Chondrocyte (in vitro differentiated cells): ENCODE data around the gene VSIG4. TPM values are rescaled to one million over a fixed set of nuclear protein-coding genes. Genes with fewer than 3 reads are reported as not detected.

Experiments used
- DNase-seq: peaks from one replicate; pipeline ENCODE4 v3.0.0; 2021; ENCODE audit warnings: mixed read lengths, low spot score
- H3K27ac Mint-ChIP-seq: one replicate; pipeline ENCODE4 v1.8.0; 2021; ENCODE audit warnings: mild to moderate bottlenecking, moderate library complexity, mixed read lengths; ENCODE audit not compliant: unreplicated experiment
- H3K27me3 Mint-ChIP-seq: 2 replicates; pipeline ENCODE4 v1.8.0; 2021; ENCODE audit warnings: low read depth, mixed read lengths
- H3K36me3 Mint-ChIP-seq: 2 replicates; pipeline ENCODE4 v1.8.0; 2021; ENCODE audit warnings: low read depth, mixed read lengths
- H3K4me1 Mint-ChIP-seq: 2 replicates; pipeline ENCODE4 v1.8.0; 2021; ENCODE audit warnings: low read depth, mild to moderate bottlenecking, mixed read lengths
- H3K4me3 Mint-ChIP-seq: one replicate; pipeline ENCODE4 v1.8.0; 2021; ENCODE audit warnings: mild to moderate bottlenecking, moderate library complexity, mixed read lengths; ENCODE audit not compliant: unreplicated experiment
- H3K9me3 Mint-ChIP-seq: 2 replicates; pipeline ENCODE4 v1.8.0; 2021; ENCODE audit warnings: low read depth, mixed read lengths
- CTCF ChIP-seq: fragments of 200-600 bp; sonication (generic); IDR thresholded peaks from 2 replicates; pipeline ENCODE4 v1.5.0; 2021; ENCODE audit warnings: antibody characterized with exemption, mild to moderate bottlenecking, moderate library complexity
- total RNA-seq: library from RNA; stranded (reverse); gene quantifications from 3 replicates; pipeline ENCODE4 v1.2.1, GENCODE V29; 2021

The VSIG4 gene
- total RNA-seq, 1 donor from 2014 or later: not detected

DNA sequence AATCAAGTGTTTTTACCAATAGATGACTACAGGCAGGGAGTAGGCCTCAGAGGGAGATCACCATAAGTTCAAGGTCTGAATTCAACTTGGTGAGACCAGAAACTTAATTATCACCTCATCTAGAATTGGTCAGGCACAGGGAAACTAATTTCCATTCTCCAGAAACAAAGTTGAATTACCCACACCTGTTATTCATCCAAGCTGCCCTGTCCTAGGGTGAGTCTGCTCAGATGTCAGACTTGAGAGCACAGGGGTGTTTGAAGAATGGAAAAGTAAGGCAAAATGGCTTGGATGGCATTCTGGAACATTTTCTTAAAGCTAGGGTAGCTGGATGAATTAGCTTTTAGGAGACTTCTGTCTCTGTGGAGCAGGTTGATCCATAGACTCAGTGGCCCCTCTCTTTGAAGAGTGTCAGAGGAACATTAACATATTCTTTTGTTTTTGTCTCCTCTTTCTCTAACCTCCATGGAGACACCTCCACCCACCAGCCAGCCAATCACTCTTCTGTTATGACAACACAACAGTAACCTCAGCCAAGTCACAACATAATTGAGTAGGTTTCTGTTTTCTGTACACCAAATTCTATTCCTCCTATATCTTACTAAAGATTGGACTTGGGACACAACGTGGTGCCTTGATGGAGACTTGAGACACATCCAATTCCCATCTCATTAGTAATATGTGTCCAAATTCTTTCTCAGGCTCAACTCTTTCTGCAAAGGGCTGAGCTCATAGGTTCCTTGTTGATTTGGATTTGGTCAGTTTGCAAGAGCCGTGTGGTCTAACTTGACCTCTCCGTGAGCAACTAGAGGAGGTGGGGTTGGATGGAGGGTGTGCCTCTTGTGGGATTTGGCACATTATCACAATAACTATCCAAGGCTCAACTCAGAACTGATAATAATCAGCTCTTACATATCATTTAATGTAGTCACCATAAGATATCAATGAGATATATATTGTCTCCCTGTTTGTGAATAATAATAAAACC is 45.1 kb downstream of the VSIG4 start:
- DNase-seq: no peak
- Mint-ChIP-seq H3K27ac (no peak overlapping the region), H3K27me3 (no peaks in the 10 kb centered on the region), H3K36me3 (no peaks in the 10 kb centered on the region), H3K9me3 (peaks cover 5% of the 10 kb centered on the region), H3K4me3 (no peak overlapping the region), H3K4me1 (no peaks in the 10 kb centered on the region)
- no peak for TF ChIP-seq CTCF

GRCh38 chrX:65993915-65994460 is 45.9 kb downstream of the VSIG4 start:
- Mint-ChIP-seq H3K4me1 (no peaks in the 10 kb centered on the region), H3K4me3 (no peak overlapping the region), H3K27ac (no peak overlapping the region), H3K9me3 (peaks cover 5% of the 10 kb centered on the region), H3K27me3 (no peaks in the 10 kb centered on the region), H3K36me3 (no peaks in the 10 kb centered on the region)
- no peak for TF ChIP-seq CTCF
- DNase-seq: no peak

DNA sequence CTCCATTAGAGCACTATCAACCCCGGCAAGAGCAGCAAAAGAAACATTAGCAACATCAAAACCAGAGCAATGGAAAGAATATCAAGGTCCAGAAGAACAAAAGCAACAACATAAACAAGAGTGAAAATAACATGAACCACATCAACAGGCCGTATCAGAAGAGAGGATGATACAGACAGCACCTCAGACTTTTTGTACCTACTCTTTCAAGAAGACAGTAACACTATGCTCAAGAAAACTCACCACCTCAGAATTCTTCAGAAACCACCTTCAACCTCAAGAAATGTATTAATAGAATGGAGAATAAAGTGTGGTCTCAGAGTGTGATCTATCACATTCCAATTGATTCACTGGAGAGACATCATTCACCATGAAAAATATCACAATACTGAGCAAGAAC is 46.5 kb downstream of the VSIG4 start:
- Mint-ChIP-seq H3K9me3 (peaks cover 5% of the 10 kb centered on the region), H3K27me3 (no peaks in the 10 kb centered on the region), H3K36me3 (no peaks in the 10 kb centered on the region), H3K27ac (no peak overlapping the region), H3K4me3 (no peak overlapping the region), H3K4me1 (no peaks in the 10 kb centered on the region)
- no peak for TF ChIP-seq CTCF
- no peak for DNase-seq

- Mint-ChIP-seq H3K9me3 (peaks cover 5% of the 10 kb centered on the region), H3K4me3 (no peak overlapping the region), H3K27ac (no peak overlapping the region), H3K36me3 (no peaks in the 10 kb centered on the region), H3K4me1 (no peaks in the 10 kb centered on the region), H3K27me3 (no peaks in the 10 kb centered on the region)
- no peak for TF ChIP-seq CTCF
- DNase-seq: no peak
These were observed 49.2 kb downstream of the VSIG4 start for GRCh38 chrX:65990702-65991101.

DNA sequence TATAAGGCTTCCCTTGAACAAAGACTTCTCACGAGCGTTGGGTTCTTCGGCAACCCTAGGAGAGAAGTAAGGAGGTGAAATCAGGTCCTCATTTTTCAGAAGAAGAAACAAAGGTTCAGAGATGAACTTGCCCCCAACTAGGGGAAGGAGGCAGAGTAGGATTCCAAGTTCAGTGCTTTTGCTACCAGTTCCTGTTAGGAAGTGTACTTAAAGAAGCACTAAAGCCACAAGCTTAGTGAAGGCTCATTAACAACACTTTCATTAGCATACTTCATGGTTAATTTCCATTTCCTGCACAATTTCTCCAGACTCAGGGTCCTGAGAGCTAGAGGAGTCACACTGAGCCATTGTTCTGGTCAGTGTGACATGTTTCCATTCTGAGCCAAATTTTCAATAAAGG is 52.1 kb downstream of the VSIG4 start:
- DNase-seq: no peak
- Mint-ChIP-seq H3K4me1 (no peaks in the 10 kb centered on the region), H3K27ac (no peak overlapping the region), H3K27me3 (no peaks in the 10 kb centered on the region), H3K36me3 (no peaks in the 10 kb centered on the region), H3K9me3 (peaks cover 5% of the 10 kb centered on the region), H3K4me3 (no peak overlapping the region)
- TF ChIP-seq CTCF: no peak
